Endothelial cell (in vitro differentiated cells): ENCODE results near the gene OBI1. TPM values are rescaled to one million over a fixed set of nuclear protein-coding genes. Genes with fewer than 3 reads are reported as not detected.
A peak's percentile ranks its signal among the peaks of the same experiment; 100 is the strongest.

ENCODE experiments used
- DNase-seq: peaks from one replicate; pipeline ENCODE4 v3.0.0; 2021; ENCODE audit warnings: low spot score
- H3K27ac Mint-ChIP-seq: one replicate; pipeline ENCODE4 v1.8.0; 2021; ENCODE audit warnings: mixed read lengths, inconsistent platforms; ENCODE audit not compliant: unreplicated experiment
- H3K27me3 Mint-ChIP-seq: one replicate; pipeline ENCODE4 v1.8.0; 2021; ENCODE audit warnings: mild to moderate bottlenecking, moderate library complexity, mixed read lengths, inconsistent platforms; ENCODE audit not compliant: unreplicated experiment
- H3K36me3 Mint-ChIP-seq: one replicate; pipeline ENCODE4 v1.8.0; 2021; ENCODE audit warnings: mild to moderate bottlenecking, low read depth, mixed read lengths, inconsistent platforms; ENCODE audit not compliant: unreplicated experiment
- H3K4me1 Mint-ChIP-seq: one replicate; pipeline ENCODE4 v1.8.0; 2021; ENCODE audit warnings: mild to moderate bottlenecking, mixed read lengths, inconsistent platforms; ENCODE audit not compliant: unreplicated experiment
- H3K4me3 Mint-ChIP-seq: one replicate; pipeline ENCODE4 v1.8.0; 2021; ENCODE audit warnings: mild to moderate bottlenecking, mixed read lengths, inconsistent platforms; ENCODE audit not compliant: unreplicated experiment
- H3K9me3 Mint-ChIP-seq: one replicate; pipeline ENCODE4 v1.8.0; 2021; ENCODE audit warnings: mixed read lengths, inconsistent platforms; ENCODE audit not compliant: unreplicated experiment
- CTCF ChIP-seq: fragments of 200-600 bp; sonication (generic); IDR thresholded peaks from one replicate; pipeline ENCODE4 v1.5.0; 2021; ENCODE audit warnings: antibody characterized with exemption; ENCODE audit not compliant: unreplicated experiment
- total RNA-seq: library from RNA; stranded (reverse); fragmentation: NEBNext Ultra II Directional; extraction: Animal tissue kit (Norgen Biotek cat#: 25700); gene quantifications from one replicate; pipeline ENCODE4 v1.2.1, GENCODE V29; 2021; ENCODE audit not compliant: unreplicated experiment

Gene OBI1
- total RNA-seq, 1 donor from 2014 or later: 28.0 TPM

- Mint-ChIP-seq H3K36me3 (peaks cover 10% of the 10 kb centered on the region), H3K4me1 (peaks cover 8% of the 10 kb centered on the region), H3K9me3 (no peaks in the 10 kb centered on the region), H3K27ac (no peak overlapping the region), H3K4me3 (no peak overlapping the region), H3K27me3 (peaks cover 2% of the 10 kb centered on the region)
- no peak for TF ChIP-seq CTCF
- no peak for DNase-seq
Measured at GRCh38 chr13:78620936-78621470, 38.0 kb downstream of the OBI1 start.

- no peak for DNase-seq
- no peak for TF ChIP-seq CTCF
- Mint-ChIP-seq H3K27me3 (peaks cover 4% of the 10 kb centered on the region), H3K36me3 (peaks cover 21% of the 10 kb centered on the region), H3K27ac (no peak overlapping the region), H3K9me3 (no peaks in the 10 kb centered on the region), H3K4me1 (no peaks in the 10 kb centered on the region), H3K4me3 (no peak overlapping the region)
Measured at GRCh38 chr13:78618411-78618810, 40.5 kb downstream of the OBI1 start.

- Mint-ChIP-seq H3K4me3 (no peak overlapping the region), H3K27ac (no peak overlapping the region), H3K9me3 (no peaks in the 10 kb centered on the region), H3K36me3 (peaks cover 11% of the 10 kb centered on the region), H3K27me3 (peaks cover 21% of the 10 kb centered on the region), H3K4me1 (peaks cover 22% of the 10 kb centered on the region)
- DNase-seq: no peak
- no peak for TF ChIP-seq CTCF
Measured at GRCh38 chr13:78611040-78611439, 47.9 kb downstream of the OBI1 start.

- peaks cover 21% of the 10 kb centered on the region for H3K27me3 Mint-ChIP-seq
- peaks cover 26% of the 10 kb centered on the region for H3K4me1 Mint-ChIP-seq
- no peaks in the 10 kb centered on the region for H3K9me3 Mint-ChIP-seq
- no peak for DNase-seq
- H3K4me3 Mint-ChIP-seq: peak overlapping the region; percentile 45
- no peak overlapping the region for H3K27ac Mint-ChIP-seq
- no peak for TF ChIP-seq CTCF
- peaks cover 8% of the 10 kb centered on the region for H3K36me3 Mint-ChIP-seq
Measured at GRCh38 chr13:78610381-78610883, 48.5 kb downstream of the OBI1 start.

GRCh38 chr13:78609464-78610205 lies 49.3 kb downstream of the OBI1 start:
- no peak for TF ChIP-seq CTCF
- H3K4me3 Mint-ChIP-seq: peak overlapping the region; percentile 83
- H3K4me1 Mint-ChIP-seq: peaks cover 31% of the 10 kb centered on the region
- peak; percentile 49 for DNase-seq
- no peaks in the 10 kb centered on the region for H3K9me3 Mint-ChIP-seq
- peaks cover 22% of the 10 kb centered on the region for H3K27me3 Mint-ChIP-seq
- H3K27ac Mint-ChIP-seq: no peak overlapping the region
- peaks cover 3% of the 10 kb centered on the region for H3K36me3 Mint-ChIP-seq
